ENCODE measurements around the gene HDAC5. TPM values are rescaled to one million over a fixed set of nuclear protein-coding genes. Genes with fewer than 3 reads are reported as not detected.

Gene HDAC5
- total RNA-seq, 1 donor from 2014 or later = 44.4 TPM

- Histone ChIP-seq H3K9ac (ENCODE audit: low read depth in 1 of 3, low read length in 3 of 3) (no peak overlapping the region), H3K36me3 (ENCODE audit: control insufficient read depth in 3 of 3, insufficient read depth in 3 of 3, low read length in 3 of 3) (peaks cover 46 to 47% (median 46%) of the 10 kb centered on the region in 3 donors), H3K4me3 (ENCODE audit: low read length in 3 of 3) (no peak overlapping the region), H3K4me1 (ENCODE audit: control insufficient read depth in 3 of 3, insufficient read depth in 3 of 3, low read length in 3 of 3) (peaks cover 29 to 34% (median 30%) of the 10 kb centered on the region in 3 donors), H3K27me3 (ENCODE audit: control insufficient read depth in 3 of 3, insufficient read depth in 3 of 3, low read length in 3 of 3) (no peaks in the 10 kb centered on the region), H3K9me3 (ENCODE audit: control insufficient read depth in 3 of 3, low read length in 3 of 3) (no peaks in the 10 kb centered on the region), H3K27ac (ENCODE audit: low read depth, low read length) (no peak overlapping the region)
These were observed 31.4 kb downstream of the HDAC5 start for GRCh38 chr17:44092051-44092450.

- Histone ChIP-seq H3K9ac (ENCODE audit: low read depth in 1 of 3, low read length in 3 of 3) (no peak overlapping the region), H3K4me1 (ENCODE audit: control insufficient read depth in 3 of 3, insufficient read depth in 3 of 3, low read length in 3 of 3) (peaks cover 23 to 29% (median 26%) of the 10 kb centered on the region in 3 donors), H3K4me3 (ENCODE audit: low read length in 3 of 3) (no peak overlapping the region), H3K36me3 (ENCODE audit: control insufficient read depth in 3 of 3, insufficient read depth in 3 of 3, low read length in 3 of 3) (peaks cover 49 to 51% (median 50%) of the 10 kb centered on the region in 3 donors), H3K27me3 (ENCODE audit: control insufficient read depth in 3 of 3, insufficient read depth in 3 of 3, low read length in 3 of 3) (no peaks in the 10 kb centered on the region), H3K27ac (ENCODE audit: low read depth, low read length) (no peak overlapping the region), H3K9me3 (ENCODE audit: control insufficient read depth in 3 of 3, low read length in 3 of 3) (no peaks in the 10 kb centered on the region)
These were observed 32.0 kb downstream of the HDAC5 start for GRCh38 chr17:44091200-44091997.

- Histone ChIP-seq H3K9ac (ENCODE audit: low read depth in 1 of 3, low read length in 3 of 3) (no peak overlapping the region), H3K4me1 (ENCODE audit: control insufficient read depth in 3 of 3, insufficient read depth in 3 of 3, low read length in 3 of 3) (peaks cover 0 to 10% (median 3%) of the 10 kb centered on the region in 3 donors), H3K27me3 (ENCODE audit: control insufficient read depth in 3 of 3, insufficient read depth in 3 of 3, low read length in 3 of 3) (no peaks in the 10 kb centered on the region), H3K4me3 (ENCODE audit: low read length in 3 of 3) (no peak overlapping the region), H3K27ac (ENCODE audit: low read depth, low read length) (no peak overlapping the region), H3K36me3 (ENCODE audit: control insufficient read depth in 3 of 3, insufficient read depth in 3 of 3, low read length in 3 of 3) (peaks cover 71 to 74% (median 72%) of the 10 kb centered on the region in 3 donors), H3K9me3 (ENCODE audit: control insufficient read depth in 3 of 3, low read length in 3 of 3) (no peaks in the 10 kb centered on the region)
These were observed 35.2 kb downstream of the HDAC5 start for GRCh38 chr17:44088254-44088653.

GRCh38 chr17:44087319-44087718, 36.1 kb downstream of the HDAC5 start:
- Histone ChIP-seq H3K27me3 (ENCODE audit: control insufficient read depth in 3 of 3, insufficient read depth in 3 of 3, low read length in 3 of 3) (no peaks in the 10 kb centered on the region), H3K9ac (ENCODE audit: low read depth in 1 of 3, low read length in 3 of 3) (peak overlapping the region in 1 of 3 donors; percentile 33), H3K36me3 (ENCODE audit: control insufficient read depth in 3 of 3, insufficient read depth in 3 of 3, low read length in 3 of 3) (peaks cover 73 to 75% (median 74%) of the 10 kb centered on the region in 3 donors), H3K9me3 (ENCODE audit: control insufficient read depth in 3 of 3, low read length in 3 of 3) (no peaks in the 10 kb centered on the region), H3K27ac (ENCODE audit: low read depth, low read length) (no peak overlapping the region), H3K4me3 (ENCODE audit: low read length in 3 of 3) (no peak overlapping the region), H3K4me1 (ENCODE audit: control insufficient read depth in 3 of 3, insufficient read depth in 3 of 3, low read length in 3 of 3) (peaks cover 0 to 7% (median 3%) of the 10 kb centered on the region in 3 donors)

- H3K9me3 ChIP-seq (ENCODE audit: control insufficient read depth in 3 of 3, low read length in 3 of 3) = no peaks in the 10 kb centered on the region
- peak overlapping the region in 1 of 3 donors; percentile 33 for H3K9ac ChIP-seq (ENCODE audit: low read depth in 1 of 3, low read length in 3 of 3)
- no peaks in the 10 kb centered on the region for H3K27me3 ChIP-seq (ENCODE audit: control insufficient read depth in 3 of 3, insufficient read depth in 3 of 3, low read length in 3 of 3)
- H3K4me3 ChIP-seq (ENCODE audit: low read length in 3 of 3) = no peak overlapping the region
- H3K27ac ChIP-seq (ENCODE audit: low read depth, low read length) = peak overlapping the region; percentile 25
- peaks cover 72 to 75% (median 74%) of the 10 kb centered on the region in 3 donors for H3K36me3 ChIP-seq (ENCODE audit: control insufficient read depth in 3 of 3, insufficient read depth in 3 of 3, low read length in 3 of 3)
- H3K4me1 ChIP-seq (ENCODE audit: control insufficient read depth in 3 of 3, insufficient read depth in 3 of 3, low read length in 3 of 3) = peaks cover 0 to 7% (median 3%) of the 10 kb centered on the region in 3 donors
These were observed 36.8 kb downstream of the HDAC5 start for GRCh38 chr17:44086364-44087311.

- Histone ChIP-seq H3K27me3 (ENCODE audit: control insufficient read depth in 3 of 3, insufficient read depth in 3 of 3, low read length in 3 of 3) (no peaks in the 10 kb centered on the region), H3K9ac (ENCODE audit: low read depth in 1 of 3, low read length in 3 of 3) (no peak overlapping the region), H3K9me3 (ENCODE audit: control insufficient read depth in 3 of 3, low read length in 3 of 3) (no peaks in the 10 kb centered on the region), H3K27ac (ENCODE audit: low read depth, low read length) (peak overlapping the region; percentile 25), H3K4me3 (ENCODE audit: low read length in 3 of 3) (no peak overlapping the region), H3K36me3 (ENCODE audit: control insufficient read depth in 3 of 3, insufficient read depth in 3 of 3, low read length in 3 of 3) (peaks cover 66 to 69% (median 67%) of the 10 kb centered on the region in 3 donors), H3K4me1 (ENCODE audit: control insufficient read depth in 3 of 3, insufficient read depth in 3 of 3, low read length in 3 of 3) (peaks cover 0 to 7% (median 3%) of the 10 kb centered on the region in 3 donors)
These were observed 37.5 kb downstream of the HDAC5 start for GRCh38 chr17:44085908-44086307.

- Histone ChIP-seq H3K9ac (ENCODE audit: low read depth in 1 of 3, low read length in 3 of 3) (peak overlapping the region in 1 of 3 donors; percentile 60), H3K4me3 (ENCODE audit: low read length in 3 of 3) (no peak overlapping the region), H3K4me1 (ENCODE audit: control insufficient read depth in 3 of 3, insufficient read depth in 3 of 3, low read length in 3 of 3) (peaks cover 0 to 7% (median 3%) of the 10 kb centered on the region in 3 donors), H3K9me3 (ENCODE audit: control insufficient read depth in 3 of 3, low read length in 3 of 3) (no peaks in the 10 kb centered on the region), H3K27ac (ENCODE audit: low read depth, low read length) (no peak overlapping the region), H3K27me3 (ENCODE audit: control insufficient read depth in 3 of 3, insufficient read depth in 3 of 3, low read length in 3 of 3) (no peaks in the 10 kb centered on the region), H3K36me3 (ENCODE audit: control insufficient read depth in 3 of 3, insufficient read depth in 3 of 3, low read length in 3 of 3) (peaks cover 75 to 78% (median 76%) of the 10 kb centered on the region in 3 donors)
These were observed 38.5 kb downstream of the HDAC5 start for GRCh38 chr17:44084921-44085320.

GRCh38 chr17:44084131-44084538, 39.3 kb downstream of the HDAC5 start:
- H3K36me3 ChIP-seq (ENCODE audit: control insufficient read depth in 3 of 3, insufficient read depth in 3 of 3, low read length in 3 of 3) = peaks cover 75 to 82% (median 80%) of the 10 kb centered on the region in 3 donors
- H3K4me1 ChIP-seq (ENCODE audit: control insufficient read depth in 3 of 3, insufficient read depth in 3 of 3, low read length in 3 of 3) = peaks cover 0 to 7% (median 3%) of the 10 kb centered on the region in 3 donors
- no peaks in the 10 kb centered on the region for H3K27me3 ChIP-seq (ENCODE audit: control insufficient read depth in 3 of 3, insufficient read depth in 3 of 3, low read length in 3 of 3)
- no peak overlapping the region for H3K4me3 ChIP-seq (ENCODE audit: low read length in 3 of 3)
- no peaks in the 10 kb centered on the region for H3K9me3 ChIP-seq (ENCODE audit: control insufficient read depth in 3 of 3, low read length in 3 of 3)
- H3K9ac ChIP-seq (ENCODE audit: low read depth in 1 of 3, low read length in 3 of 3) = no peak overlapping the region
- no peak overlapping the region for H3K27ac ChIP-seq (ENCODE audit: low read depth, low read length)

- Histone ChIP-seq H3K4me1 (ENCODE audit: control insufficient read depth in 3 of 3, insufficient read depth in 3 of 3, low read length in 3 of 3) (peaks cover 0 to 7% (median 5%) of the 10 kb centered on the region in 3 donors), H3K27ac (ENCODE audit: low read depth, low read length) (no peak overlapping the region), H3K36me3 (ENCODE audit: control insufficient read depth in 3 of 3, insufficient read depth in 3 of 3, low read length in 3 of 3) (peaks cover 76 to 83% (median 80%) of the 10 kb centered on the region in 3 donors), H3K9ac (ENCODE audit: low read depth in 1 of 3, low read length in 3 of 3) (no peak overlapping the region), H3K9me3 (ENCODE audit: control insufficient read depth in 3 of 3, low read length in 3 of 3) (no peaks in the 10 kb centered on the region), H3K4me3 (ENCODE audit: low read length in 3 of 3) (no peak overlapping the region), H3K27me3 (ENCODE audit: control insufficient read depth in 3 of 3, insufficient read depth in 3 of 3, low read length in 3 of 3) (no peaks in the 10 kb centered on the region)
These were observed 40.1 kb downstream of the HDAC5 start for GRCh38 chr17:44083250-44083849.

All from skeletal muscle tissue (tissue), 4 donors.